ENCODE data around the gene GPR3. TPM values are rescaled to one million over a fixed set of nuclear protein-coding genes. Genes with fewer than 3 reads are reported as not detected.

GPR3 gene
- total and polyA plus RNA-seq, 10 of the 15 experiments (the other 5 are each of a cell fraction or from before 2014, with no cell fraction given) = 0.33 to 1.4 (median 0.63) TPM; not detected in 3

- TF ChIP-seq CUX1 (IDR thresholded peaks at IDR 0.05; ENCODE audit: insufficient replicate concordance, low read depth, low read length) (no peak), KDM1A (IDR thresholded peaks at IDR 0.05; ENCODE audit: borderline replicate concordance) (no peak), ESRRA (IDR thresholded peaks at IDR 0.05; ENCODE audit: low read length) (no peak), EGR1 (IDR thresholded peaks at IDR 0.05; ENCODE audit: borderline replicate concordance in 1 of 2, low read depth in 2 of 2, low read length in 2 of 2) (peak in 1 of 2 experiments; percentile 50; a peak in 1 of 3 replicates), DPF2 (IDR thresholded peaks at IDR 0.05) (peak; percentile 66), ZNF384 (IDR thresholded peaks at IDR 0.05; ENCODE audit: borderline replicate concordance, low read depth, low read length) (no peak), RAD21 (IDR thresholded peaks at IDR 0.05; ENCODE audit: insufficient read depth, low read depth, low read length) (peak; percentile 31), ETV6 (conservative IDR thresholded peaks at IDR 0.05 in 1 of 2, IDR thresholded peaks at IDR 0.05 in 1 of 2; ENCODE audit: borderline replicate concordance in 1 of 2, low read depth in 1 of 2) (no peak), ATF7 (IDR thresholded peaks at IDR 0.05; ENCODE audit: low read depth) (peak; percentile 69; the same call in 1 of the 2 replicates), ZNF274 (IDR thresholded peaks at IDR 0.05; ENCODE audit: insufficient read depth, insufficient read length) (no peak), SIX5 (IDR thresholded peaks at IDR 0.05; ENCODE audit: low read depth, low read length, severe bottlenecking) (no peak), NKRF (conservative IDR thresholded peaks at IDR 0.05) (peak; percentile 64; the same call in 1 of the 2 replicates), ZNF217 (IDR thresholded peaks at IDR 0.05) (no peak), NR2F1 (conservative IDR thresholded peaks at IDR 0.05) (peak; percentile 59; the same call in 1 of the 2 replicates), POLR2AphosphoS2 (IDR thresholded peaks at IDR 0.05; ENCODE audit: low read depth, low read length) (no peak)
- TF ChIP-seq, protein P1, sequence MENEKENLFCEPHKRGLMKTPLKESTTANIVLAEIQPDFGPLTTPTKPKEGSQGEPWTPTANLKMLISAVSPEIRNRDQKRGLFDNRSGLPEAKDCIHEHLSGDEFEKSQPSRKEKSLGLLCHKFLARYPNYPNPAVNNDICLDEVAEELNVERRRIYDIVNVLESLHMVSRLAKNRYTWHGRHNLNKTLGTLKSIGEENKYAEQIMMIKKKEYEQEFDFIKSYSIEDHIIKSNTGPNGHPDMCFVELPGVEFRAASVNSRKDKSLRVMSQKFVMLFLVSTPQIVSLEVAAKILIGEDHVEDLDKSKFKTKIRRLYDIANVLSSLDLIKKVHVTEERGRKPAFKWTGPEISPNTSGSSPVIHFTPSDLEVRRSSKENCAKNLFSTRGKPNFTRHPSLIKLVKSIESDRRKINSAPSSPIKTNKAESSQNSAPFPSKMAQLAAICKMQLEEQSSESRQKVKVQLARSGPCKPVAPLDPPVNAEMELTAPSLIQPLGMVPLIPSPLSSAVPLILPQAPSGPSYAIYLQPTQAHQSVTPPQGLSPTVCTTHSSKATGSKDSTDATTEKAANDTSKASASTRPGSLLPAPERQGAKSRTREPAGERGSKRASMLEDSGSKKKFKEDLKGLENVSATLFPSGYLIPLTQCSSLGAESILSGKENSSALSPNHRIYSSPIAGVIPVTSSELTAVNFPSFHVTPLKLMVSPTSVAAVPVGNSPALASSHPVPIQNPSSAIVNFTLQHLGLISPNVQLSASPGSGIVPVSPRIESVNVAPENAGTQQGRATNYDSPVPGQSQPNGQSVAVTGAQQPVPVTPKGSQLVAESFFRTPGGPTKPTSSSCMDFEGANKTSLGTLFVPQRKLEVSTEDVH (IDR thresholded peaks at IDR 0.05; ENCODE audit: low read depth, partially characterized antibody) = no peak
These were observed at the start of gene GPR3 (continued) for GRCh38 chr1:27392096-27392777.
